GM21737 (cell line): ENCODE results near the gene PDE4B.
A peak's percentile ranks its signal among the peaks of the same experiment; 100 is the strongest.

Experiments
- ATAC-seq: cut with Tn5 transposase; IDR thresholded peaks from one replicate; pipeline ENCODE4 v1.9.1; 2021; ENCODE audit warnings: mild to moderate bottlenecking, moderate library complexity; ENCODE audit not compliant: unreplicated experiment

The PDE4B gene

GRCh38 chr1:66226985-66227384 lies 434.3 kb downstream of the PDE4B start:
- no peak for ATAC-seq

GRCh38 chr1:66227966-66228365 lies 435.3 kb downstream of the PDE4B start:
- no peak for ATAC-seq

- ATAC-seq: no peak
Measured at GRCh38 chr1:66231217-66231616, 438.5 kb downstream of the PDE4B start.

GRCh38 chr1:66231681-66232463 lies 439.2 kb downstream of the PDE4B start:
- no peak for ATAC-seq

GRCh38 chr1:66237042-66237441 lies 444.3 kb downstream of the PDE4B start:
- ATAC-seq: no peak

GRCh38 chr1:66237722-66238479 lies 445.2 kb downstream of the PDE4B start:
- ATAC-seq: no peak

GRCh38 chr1:66239834-66240233 lies 447.1 kb downstream of the PDE4B start:
- no peak for ATAC-seq

GRCh38 chr1:66240491-66241484 lies 448.1 kb downstream of the PDE4B start:
- no peak for ATAC-seq

- ATAC-seq: peak; percentile 57
Measured at GRCh38 chr1:66242646-66243547, 450.2 kb downstream of the PDE4B start.

GRCh38 chr1:66243548-66244130 lies 450.9 kb downstream of the PDE4B start:
- no peak for ATAC-seq

- ATAC-seq: no peak
Measured at GRCh38 chr1:66244429-66244828, 451.7 kb downstream of the PDE4B start.

- no peak for ATAC-seq
Measured at GRCh38 chr1:66245691-66246090, 453.0 kb downstream of the PDE4B start.

GRCh38 chr1:66246351-66247269 lies 453.9 kb downstream of the PDE4B start:
- no peak for ATAC-seq

- peak; percentile 49 for ATAC-seq
Measured at GRCh38 chr1:66247415-66248208, 454.9 kb downstream of the PDE4B start.

GRCh38 chr1:66248257-66248656 lies 455.6 kb downstream of the PDE4B start:
- no peak for ATAC-seq

GRCh38 chr1:66248746-66249145 lies 456.1 kb downstream of the PDE4B start:
- no peak for ATAC-seq

- ATAC-seq: no peak
Measured at GRCh38 chr1:66250075-66250474, 457.4 kb downstream of the PDE4B start.

GRCh38 chr1:66250478-66250877 lies 457.8 kb downstream of the PDE4B start:
- no peak for ATAC-seq
